ENCODE results near the gene TNIP2. TPM values are rescaled to one million over a fixed set of nuclear protein-coding genes. Genes with fewer than 3 reads are reported as not detected.

The TNIP2 gene
- total RNA-seq, 1 donor from 2014 or later, result 41.0 TPM

- DNase-seq (ENCODE audit: low spot score), result no peak
Measured at GRCh38 chr4:2716236-2716635, 39.9 kb downstream of the TNIP2 start.

GRCh38 chr4:2715426-2715825 is 40.7 kb downstream of the TNIP2 start:
- DNase-seq (ENCODE audit: low spot score), result no peak

DNA sequence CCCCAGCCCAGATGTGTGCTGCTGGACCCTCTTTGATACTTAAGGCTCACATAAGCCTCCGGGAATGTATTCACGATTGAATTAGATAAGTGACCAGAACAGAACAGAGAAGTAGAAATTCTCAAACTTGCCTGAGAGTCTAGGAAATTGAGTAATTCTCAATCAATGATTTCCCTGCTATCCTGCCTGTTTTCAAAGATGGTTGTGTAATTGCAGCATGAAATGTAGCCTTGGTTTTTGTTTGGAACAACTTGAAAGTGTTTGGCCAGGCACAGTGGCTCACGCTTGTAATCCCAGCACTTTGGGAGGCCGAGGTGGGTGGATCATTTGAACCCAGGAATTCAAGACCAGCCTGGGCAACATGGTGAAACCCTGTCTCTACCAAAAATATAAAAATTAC is 41.2 kb downstream of the TNIP2 start:
- DNase-seq (ENCODE audit: low spot score), result no peak

- no peak for DNase-seq (ENCODE audit: low spot score)
Measured at GRCh38 chr4:2714061-2714770, 41.9 kb downstream of the TNIP2 start.

- no peak for DNase-seq (ENCODE audit: low spot score)
Measured at GRCh38 chr4:2713337-2713736, 42.8 kb downstream of the TNIP2 start.

GRCh38 chr4:2712261-2712842 is 43.8 kb downstream of the TNIP2 start:
- DNase-seq (ENCODE audit: low spot score), result no peak

DNA sequence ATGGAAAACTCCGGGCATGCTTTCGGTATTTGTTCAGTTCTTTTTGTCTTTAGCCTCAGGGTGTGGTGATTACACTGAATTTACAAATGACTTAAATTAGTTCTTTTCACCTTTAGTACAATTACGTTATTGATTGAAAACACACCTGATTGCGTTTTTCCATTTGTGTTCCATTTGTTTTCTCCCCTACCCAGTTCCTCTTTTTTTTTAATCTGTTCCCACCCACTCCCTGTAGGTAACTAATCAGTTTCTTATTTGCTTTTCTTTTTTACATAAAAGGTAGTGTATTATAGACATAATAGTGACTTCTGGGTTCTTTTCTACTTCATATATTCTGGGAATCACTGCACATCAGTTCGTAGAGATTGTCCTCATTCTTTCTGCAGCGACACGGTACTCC is 53.4 kb downstream of the TNIP2 start:
- DNase-seq (ENCODE audit: low spot score), result no peak

DNA sequence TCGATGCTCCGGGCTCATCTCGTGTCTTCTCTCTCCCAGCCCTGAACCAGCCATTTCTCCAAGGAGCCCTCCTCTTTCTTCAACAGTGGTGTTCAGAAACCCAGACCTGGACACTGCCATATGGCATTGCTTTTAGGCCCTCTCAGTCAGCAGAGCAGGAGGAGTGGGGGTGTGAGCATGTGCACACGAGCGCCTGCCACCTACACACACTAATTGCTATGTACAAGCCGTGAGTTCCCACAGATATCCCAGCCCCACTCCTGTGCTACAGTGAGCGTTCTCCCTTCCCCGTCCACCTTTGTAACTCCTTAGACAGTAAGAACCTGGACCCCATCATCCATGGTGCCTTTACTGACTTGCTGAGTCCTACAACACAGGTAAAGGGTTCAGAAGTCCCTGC is 53.8 kb downstream of the TNIP2 start:
- DNase-seq (ENCODE audit: low spot score), result no peak

DNA sequence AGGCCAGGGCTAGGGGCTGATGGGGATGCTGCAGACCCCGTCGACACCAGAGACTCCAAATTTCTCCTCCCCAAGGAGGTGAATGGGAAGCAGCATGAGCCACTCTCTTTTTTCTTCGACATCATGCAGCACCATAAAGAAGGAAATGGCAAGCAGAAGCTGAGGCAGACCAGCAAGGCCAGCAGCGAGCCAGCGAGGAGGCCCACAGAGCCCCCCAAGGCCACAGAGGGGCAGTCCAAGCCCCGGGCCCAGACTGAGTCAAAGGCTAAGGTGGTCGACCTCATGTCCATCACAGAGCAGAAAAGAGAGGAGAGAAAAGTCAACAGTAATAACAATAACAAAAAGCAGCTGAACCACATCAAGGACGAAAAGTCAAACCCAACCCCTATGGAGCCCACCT is 56.1 kb downstream of the TNIP2 start:
- DNase-seq (ENCODE audit: low spot score), result no peak

DNA sequence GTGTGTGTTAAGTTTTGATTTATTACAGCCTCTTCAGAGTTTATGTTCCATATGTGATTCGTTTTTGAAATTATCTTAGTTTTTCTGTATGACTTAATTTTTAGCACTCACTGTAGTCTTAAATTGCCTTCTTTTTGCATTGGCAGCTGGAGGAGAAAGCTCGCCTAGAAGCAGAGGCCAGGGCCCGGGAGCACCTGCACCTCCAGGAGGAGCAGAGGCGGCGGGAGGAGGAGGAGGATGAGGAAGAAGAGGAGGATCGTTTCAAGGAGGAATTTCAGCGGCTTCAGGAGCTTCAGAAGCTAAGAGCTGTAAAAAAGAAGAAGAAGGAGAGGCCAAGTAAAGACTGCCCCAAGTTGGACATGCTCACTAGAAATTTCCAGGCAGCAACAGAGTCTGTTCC is 56.6 kb downstream of the TNIP2 start:
- DNase-seq (ENCODE audit: low spot score), result no peak

- DNase-seq (ENCODE audit: low spot score), result no peak
Measured at GRCh38 chr4:2698951-2699505, 57.1 kb downstream of the TNIP2 start.

DNA sequence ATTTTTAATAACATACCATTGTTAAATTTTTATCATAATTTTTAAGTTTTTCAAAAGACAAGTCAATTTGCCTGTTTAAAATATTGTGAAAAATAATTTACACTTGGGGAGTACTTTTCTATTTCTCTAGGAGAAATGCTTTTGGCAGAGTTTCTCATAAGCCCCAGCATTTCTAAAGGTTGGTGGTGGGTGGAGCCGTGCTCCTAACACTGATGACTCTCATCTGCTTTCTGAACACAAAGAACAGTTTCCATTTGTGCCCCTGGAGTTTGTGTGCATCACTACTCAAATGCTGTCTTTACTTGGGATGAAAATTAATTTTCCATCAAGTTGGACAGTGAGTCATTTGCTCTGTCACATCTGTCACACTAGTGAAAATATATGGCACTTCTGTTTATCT is 57.6 kb downstream of the TNIP2 start:
- DNase-seq (ENCODE audit: low spot score), result no peak

DNA sequence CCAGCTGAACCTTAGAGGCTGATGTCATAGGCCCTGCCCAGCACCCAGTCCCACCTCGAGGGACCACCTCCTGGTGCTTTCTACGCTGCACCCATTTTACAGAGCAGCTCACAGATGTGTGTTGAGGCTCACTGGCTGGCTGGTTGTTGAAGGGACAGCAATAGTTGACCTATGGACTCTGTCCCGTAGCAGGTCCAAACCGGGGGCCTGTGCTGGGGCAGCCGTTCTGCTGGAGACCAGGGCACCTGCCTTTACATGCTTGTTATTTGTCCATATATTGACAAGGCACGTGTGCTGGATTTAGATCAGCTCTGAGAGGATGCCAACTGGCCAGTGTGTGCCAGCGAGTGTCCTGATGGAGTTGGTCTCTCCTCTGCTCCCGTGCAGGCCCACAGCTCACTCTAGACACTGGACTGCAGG is 58.1 kb downstream of the TNIP2 start:
- no peak for DNase-seq (ENCODE audit: low spot score)

GRCh38 chr4:2696423-2696822 is 59.7 kb downstream of the TNIP2 start:
- no peak for DNase-seq (ENCODE audit: low spot score)

DNA sequence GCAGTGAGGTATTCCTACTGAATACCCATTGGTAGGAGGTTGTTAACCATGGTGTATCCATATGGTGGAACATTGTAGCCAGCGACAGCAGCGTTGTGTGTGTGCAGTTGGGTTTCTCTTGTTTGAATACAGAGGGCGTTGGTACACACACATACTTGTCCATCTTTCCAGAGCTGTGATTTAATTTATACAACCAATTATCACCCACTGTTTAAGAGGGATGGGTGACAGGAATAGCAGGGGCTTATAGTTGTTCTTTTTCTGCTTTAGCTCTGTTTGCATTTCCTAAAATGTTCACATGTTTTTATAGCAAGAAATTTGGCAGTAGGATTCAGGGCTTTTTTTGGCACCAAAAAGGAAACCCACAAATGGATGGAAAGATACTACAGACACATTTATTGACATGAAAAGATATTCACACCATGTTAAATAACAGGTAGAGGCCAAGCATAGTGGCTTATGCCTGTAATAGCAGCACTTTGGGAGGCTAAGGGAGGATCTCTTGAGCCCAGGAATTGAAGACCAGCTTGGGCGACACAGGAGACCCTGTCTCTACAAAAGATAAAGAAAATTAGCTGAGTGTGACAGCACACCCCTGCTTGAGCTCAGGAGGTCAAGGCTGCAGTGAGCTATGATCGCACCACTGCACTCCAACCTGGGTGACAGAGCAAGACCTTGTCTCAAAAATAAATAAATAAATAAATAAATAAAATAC is 60.6 kb downstream of the TNIP2 start:
- DNase-seq (ENCODE audit: low spot score), result no peak

GRCh38 chr4:2694691-2695090 is 61.4 kb downstream of the TNIP2 start:
- DNase-seq (ENCODE audit: low spot score), result no peak

DNA sequence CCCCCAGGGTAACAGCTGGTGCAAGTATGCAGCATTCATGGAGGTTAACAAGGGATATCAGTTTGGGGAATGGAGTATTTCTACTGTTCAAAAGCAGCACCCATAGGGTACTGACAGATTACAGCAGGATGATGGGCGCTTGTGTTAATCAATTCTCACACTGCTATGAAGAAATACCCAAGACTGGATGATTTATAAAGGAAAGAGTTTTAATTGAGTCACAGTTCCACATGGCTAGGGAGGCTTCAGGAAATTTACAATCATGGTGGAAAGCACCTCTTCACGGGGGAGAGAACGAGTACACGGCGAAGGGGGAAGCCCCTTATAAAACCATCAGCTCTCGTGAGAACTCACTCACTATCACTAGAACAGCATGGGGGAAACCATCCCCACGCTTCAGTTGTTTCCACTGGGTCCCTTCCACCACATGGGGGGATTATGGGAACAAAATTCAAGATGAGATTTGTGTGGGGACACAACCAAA is 64.1 kb downstream of the TNIP2 start:
- DNase-seq (ENCODE audit: low spot score), result no peak

Other genes starting within 250 kb of the TNIP2 start
- gene FAM193A, start 219.7 kb downstream of the TNIP2 start, total RNA-seq, result 36.2 TPM
- 109 TPM for gene SH3BP2, start 36.7 kb upstream of the TNIP2 start, total RNA-seq
- gene ADD1, start 87.5 kb upstream of the TNIP2 start, total RNA-seq, result 416 TPM
- gene NOP14, start 207.1 kb upstream of the TNIP2 start, total RNA-seq, result 43.0 TPM
- gene GRK4, start 207.2 kb upstream of the TNIP2 start, total RNA-seq, result 4.3 TPM